HEK293T (cell line): ENCODE measurements around the gene LMCD1.

Source experiments
- CTCF ChIA-PET: fragments of 350-600 bp; formaldehyde crosslinking; extraction: SDS; loops from one replicate; lab custom pipeline; 2021; ENCODE audit warnings: antibody characterized with exemption, inconsistent platforms; lab: Yijun Ruan, JAX
- POLR2A ChIA-PET: fragments of 350-600 bp; formaldehyde crosslinking; extraction: SDS; loops from one replicate; lab custom pipeline; 2020; ENCODE audit warnings: antibody characterized with exemption, inconsistent platforms; lab: Yijun Ruan, JAX
- DNase-seq: peaks from one replicate; pipeline ENCODE4 v3.0.0; 2012; ENCODE audit warnings: mixed read lengths; ENCODE audit errors: extremely low spot score
- ARNT ChIP-seq: fragments of 450-650 bp; IDR thresholded peaks from 2 replicates; pipeline ENCODE4 v1.6.1; 2017; ENCODE audit warnings: mild to moderate bottlenecking
- BHLHE40 ChIP-seq: fragments of 450-650 bp; IDR thresholded peaks from 2 replicates; pipeline ENCODE4 v1.6.1; 2016; ENCODE audit warnings: mild to moderate bottlenecking, moderate library complexity, borderline replicate concordance
- CTBP1 ChIP-seq: fragments of 450-650 bp; IDR thresholded peaks from 2 replicates; pipeline ENCODE4 v1.6.1; 2016; ENCODE audit warnings: borderline replicate concordance
- ELF4 ChIP-seq: fragments of 450-650 bp; IDR thresholded peaks from 2 replicates; pipeline ENCODE4 v1.6.1; 2017; ENCODE audit warnings: antibody characterized with exemption
- FOXA1 ChIP-seq: fragments of 450-650 bp; IDR thresholded peaks from 2 replicates; pipeline ENCODE4 v1.6.1; 2016; ENCODE audit warnings: mild to moderate bottlenecking
- FOXK2 ChIP-seq: fragments of 450-650 bp; IDR thresholded peaks from 2 replicates; pipeline ENCODE4 v1.6.1; 2016; ENCODE audit warnings: mild to moderate bottlenecking
- FOXM1 ChIP-seq: fragments of 450-650 bp; IDR thresholded peaks from 2 replicates; pipeline ENCODE4 v1.6.1; 2017; ENCODE audit warnings: mild to moderate bottlenecking, borderline replicate concordance
- HDGF ChIP-seq: fragments of 450-650 bp; IDR thresholded peaks from 2 replicates; pipeline ENCODE4 v1.6.1; 2017; ENCODE audit warnings: antibody characterized with exemption, borderline replicate concordance
- L3MBTL2 ChIP-seq: fragments of 450-650 bp; conservative IDR thresholded peaks from 2 replicates; pipeline ENCODE4 v1.6.1; 2016; ENCODE audit warnings: mild to moderate bottlenecking
- LEF1 ChIP-seq: fragments of 450-650 bp; IDR thresholded peaks from 2 replicates; pipeline ENCODE4 v1.6.1; 2017; ENCODE audit warnings: mild to moderate bottlenecking, borderline replicate concordance
- NFRKB ChIP-seq: fragments of 450-650 bp; IDR thresholded peaks from 2 replicates; pipeline ENCODE4 v1.6.1; 2016; ENCODE audit warnings: mild to moderate bottlenecking, moderate library complexity
- SP1 ChIP-seq: fragments of 450-650 bp; IDR thresholded peaks from 2 replicates; pipeline ENCODE4 v1.6.1; 2017
- SUZ12 ChIP-seq: fragments of 450-650 bp; IDR thresholded peaks from 2 replicates; pipeline ENCODE4 v1.6.1; 2016; ENCODE audit warnings: mild to moderate bottlenecking
- TARDBP ChIP-seq: fragments of 450-650 bp; IDR thresholded peaks from 2 replicates; pipeline ENCODE4 v1.6.1; 2016
- ZNF384 ChIP-seq: fragments of 450-650 bp; IDR thresholded peaks from 2 replicates; pipeline ENCODE4 v1.6.1; 2016
- TF ChIP-seq, protein P1 (sequence below): fragments of 450-650 bp; IDR thresholded peaks from 2 replicates; pipeline ENCODE4 v1.6.1; 2016

Gene LMCD1

DNA sequence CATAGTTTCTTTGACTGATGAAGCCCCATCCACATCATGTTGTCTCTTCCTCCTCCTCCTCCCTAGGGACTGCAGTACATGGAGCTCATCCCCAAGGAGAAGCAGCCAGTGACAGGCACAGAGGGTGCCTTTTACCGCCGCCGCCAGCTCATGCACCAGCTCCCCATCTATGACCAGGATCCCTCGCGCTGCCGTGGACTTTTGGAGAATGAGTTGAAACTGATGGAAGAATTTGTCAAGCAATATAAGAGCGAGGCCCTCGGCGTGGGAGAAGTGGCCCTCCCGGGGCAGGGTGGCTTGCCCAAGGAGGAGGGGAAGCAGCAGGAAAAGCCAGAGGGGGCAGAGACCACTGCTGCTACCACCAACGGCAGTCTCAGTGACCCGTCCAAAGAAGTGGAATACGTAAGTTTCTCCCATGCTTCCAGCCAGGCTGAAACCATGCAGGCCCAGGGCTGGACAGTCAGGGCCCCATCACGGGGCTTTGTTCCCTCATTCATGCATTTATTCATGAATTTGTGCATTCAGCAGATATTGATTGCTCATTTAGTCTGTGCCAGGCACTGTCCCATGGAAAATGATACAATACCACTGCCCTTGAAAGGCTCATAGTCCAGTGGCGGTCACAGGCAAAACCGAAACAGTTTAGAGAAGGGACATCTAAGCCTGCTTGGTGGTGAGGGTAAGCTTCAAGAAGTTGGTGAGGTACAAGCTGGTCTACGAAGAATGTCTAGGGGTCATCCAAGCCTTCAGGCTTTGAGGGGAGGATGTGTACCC is 47.1 kb downstream of the LMCD1 start:
- DNase-seq = no peak
- TF ChIP-seq FOXA1 (no peak), BHLHE40 (no peak), NFRKB (no peak), ARNT (no peak), ZNF384 (no peak), LEF1 (no peak), HDGF (no peak), TARDBP (no peak), CTBP1 (no peak), L3MBTL2 (no peak), SP1 (no peak), FOXK2 (no peak)
- TF ChIP-seq, protein P1, sequence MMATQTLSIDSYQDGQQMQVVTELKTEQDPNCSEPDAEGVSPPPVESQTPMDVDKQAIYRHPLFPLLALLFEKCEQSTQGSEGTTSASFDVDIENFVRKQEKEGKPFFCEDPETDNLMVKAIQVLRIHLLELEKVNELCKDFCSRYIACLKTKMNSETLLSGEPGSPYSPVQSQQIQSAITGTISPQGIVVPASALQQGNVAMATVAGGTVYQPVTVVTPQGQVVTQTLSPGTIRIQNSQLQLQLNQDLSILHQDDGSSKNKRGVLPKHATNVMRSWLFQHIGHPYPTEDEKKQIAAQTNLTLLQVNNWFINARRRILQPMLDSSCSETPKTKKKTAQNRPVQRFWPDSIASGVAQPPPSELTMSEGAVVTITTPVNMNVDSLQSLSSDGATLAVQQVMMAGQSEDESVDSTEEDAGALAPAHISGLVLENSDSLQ = no peak
- POLR2A ChIA-PET = no interaction called here
- CTCF ChIA-PET = no interaction called here

DNA sequence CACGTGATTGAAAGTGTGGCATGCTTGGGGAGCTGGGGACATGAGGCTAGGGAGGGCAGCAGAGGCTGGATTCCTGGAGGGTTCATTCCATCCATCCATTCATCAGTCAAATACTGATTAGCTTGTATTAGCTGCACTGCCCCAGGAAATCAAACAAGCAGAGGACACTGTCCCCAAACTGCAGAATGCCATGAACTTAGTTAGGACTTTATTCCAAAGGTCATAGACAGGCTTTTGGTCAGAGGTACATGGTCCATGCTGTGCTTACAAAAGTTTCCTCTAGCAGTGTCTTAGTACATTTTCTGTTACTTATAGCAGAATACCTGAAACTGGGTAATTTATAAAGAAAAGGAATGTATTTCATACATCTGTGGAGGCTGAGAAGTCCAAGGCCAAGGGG is 47.7 kb downstream of the LMCD1 start:
- TF ChIP-seq FOXA1 (no peak), SP1 (no peak), TARDBP (no peak), ZNF384 (no peak), LEF1 (no peak), NFRKB (no peak), SUZ12 (no peak), FOXK2 (no peak), CTBP1 (no peak), ARNT (no peak), FOXM1 (no peak), ELF4 (no peak), HDGF (no peak), BHLHE40 (no peak)
- TF ChIP-seq, protein P1 = no peak
- ChIA-PET CTCF (no interaction called here), POLR2A (no interaction called here)
- no peak for DNase-seq

- DNase-seq = no peak
- CTCF ChIA-PET = no interaction called here
- TF ChIP-seq SP1 (no peak), TARDBP (no peak), NFRKB (no peak), BHLHE40 (no peak), FOXM1 (no peak), LEF1 (no peak), ELF4 (no peak), CTBP1 (no peak), ZNF384 (no peak), HDGF (no peak), L3MBTL2 (no peak), SUZ12 (no peak), FOXA1 (no peak), FOXK2 (no peak), ARNT (no peak)
- TF ChIP-seq, protein P1 = no peak
- POLR2A ChIA-PET = no interaction called here
Observed at GRCh38 chr3:8550611-8551010, 49.0 kb downstream of the LMCD1 start.

DNA sequence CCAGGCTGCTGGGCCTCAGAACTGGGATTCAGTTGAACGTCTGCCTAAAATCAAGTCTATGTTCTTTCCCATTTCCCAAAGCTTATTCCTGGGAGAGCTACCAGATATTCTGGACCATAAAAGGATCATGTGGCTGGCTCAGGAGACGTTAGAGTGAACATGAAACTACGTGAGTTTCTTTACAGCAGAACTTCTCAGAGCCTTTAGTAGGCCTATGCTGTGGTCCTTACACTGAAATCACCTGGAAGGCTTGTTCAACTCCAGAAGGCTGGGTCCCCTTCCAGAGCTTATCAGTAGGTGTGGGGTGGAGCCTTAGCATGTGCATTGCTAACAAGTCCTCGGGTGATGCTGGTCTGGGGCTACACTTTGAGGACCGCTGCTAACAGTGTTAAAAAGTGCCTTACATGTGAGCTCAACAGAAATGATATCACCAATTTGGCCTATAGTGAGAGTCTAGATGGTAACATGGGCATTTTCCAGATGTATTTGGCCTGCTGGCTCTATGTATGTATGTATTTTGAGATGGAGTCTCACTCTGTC is 50.7 kb downstream of the LMCD1 start:
- TF ChIP-seq, protein P1 = no peak
- TF ChIP-seq CTBP1 (no peak), FOXM1 (no peak), BHLHE40 (no peak), LEF1 (no peak), ELF4 (no peak), ARNT (no peak), HDGF (no peak), TARDBP (no peak), SP1 (no peak), FOXK2 (no peak), SUZ12 (no peak), L3MBTL2 (no peak), NFRKB (no peak)
- DNase-seq = no peak
- POLR2A ChIA-PET = no interaction called here
- CTCF ChIA-PET = no interaction called here

DNA sequence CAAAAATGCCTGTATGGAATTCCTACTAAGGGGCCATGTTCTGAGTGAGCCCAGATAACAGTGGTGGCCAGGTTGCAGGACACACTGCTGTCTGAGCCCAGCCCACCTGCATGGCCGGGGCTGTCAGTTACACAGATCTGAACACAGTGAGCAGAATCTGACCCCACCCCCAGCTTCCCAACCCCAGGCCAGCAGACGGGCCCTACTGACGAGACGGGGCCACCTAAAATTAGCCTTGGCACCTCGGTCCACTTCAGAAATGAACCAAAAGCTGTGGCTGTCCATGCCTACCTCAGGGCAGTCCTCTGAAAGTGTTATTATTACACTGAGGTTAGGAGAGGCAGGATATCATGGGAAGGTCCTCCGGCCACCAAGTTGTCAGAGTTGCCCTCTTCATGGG is 51.8 kb downstream of the LMCD1 start:
- DNase-seq = no peak
- TF ChIP-seq ELF4 = no peak
- no peak for TF ChIP-seq BHLHE40
- no peak for TF ChIP-seq HDGF
- no peak for TF ChIP-seq FOXM1
- ChIA-PET POLR2A (no interaction called here), CTCF (no interaction called here)
